DMS79 (cell line): Measurements from ENCODE around the gene ZKSCAN3.
"Not testable (repeated sequence)": the region's sequence is repeated elsewhere in the genome, so short reads cannot be mapped to it uniquely, and the experiment has no call there.

ENCODE experiments used
- DNase-seq: peaks from one replicate; lab custom pipeline; 2025; lab: John Stamatoyannopoulos, UW

Gene ZKSCAN3

DNA sequence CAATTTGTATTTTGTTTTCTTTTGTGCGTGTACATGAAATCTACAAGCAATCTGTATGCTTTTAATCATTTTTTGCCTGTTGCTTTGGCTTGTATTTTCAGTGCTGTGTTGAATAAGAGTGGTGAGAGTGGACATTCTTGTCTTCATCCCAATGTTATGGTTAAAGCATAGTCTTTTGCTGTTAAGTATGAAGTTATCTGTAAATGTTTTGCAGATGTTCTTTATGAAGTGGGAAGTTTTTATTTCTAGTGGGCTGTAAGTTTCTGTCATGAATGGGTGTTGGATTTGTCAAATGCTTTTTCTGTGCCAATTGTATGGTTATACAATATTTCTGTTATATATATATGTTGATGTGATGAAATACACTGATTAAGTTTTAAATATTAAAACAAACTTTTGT, 24.2 kb downstream of the ZKSCAN3 start:
- DNase-seq, result no peak

DNA sequence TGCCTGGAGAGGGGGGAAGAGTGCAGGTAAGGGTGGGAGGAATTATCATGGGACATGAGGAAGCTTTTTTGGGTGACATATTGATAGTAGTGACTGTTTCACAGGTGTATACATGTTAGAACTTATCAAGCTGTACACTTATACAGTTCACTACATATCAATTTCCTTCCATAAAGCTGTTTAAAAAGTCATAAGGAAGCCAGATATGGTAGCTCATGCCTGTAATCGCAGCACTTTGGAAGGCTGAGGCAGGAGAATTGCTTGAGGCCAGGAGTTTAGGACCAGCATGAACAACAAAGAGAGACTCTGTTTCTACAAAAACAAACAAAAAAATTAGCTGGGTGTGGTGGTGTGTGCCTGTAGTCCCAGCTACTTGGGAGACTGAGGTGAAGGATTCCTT, 28.1 kb downstream of the ZKSCAN3 start:
- DNase-seq, result no peak

DNA sequence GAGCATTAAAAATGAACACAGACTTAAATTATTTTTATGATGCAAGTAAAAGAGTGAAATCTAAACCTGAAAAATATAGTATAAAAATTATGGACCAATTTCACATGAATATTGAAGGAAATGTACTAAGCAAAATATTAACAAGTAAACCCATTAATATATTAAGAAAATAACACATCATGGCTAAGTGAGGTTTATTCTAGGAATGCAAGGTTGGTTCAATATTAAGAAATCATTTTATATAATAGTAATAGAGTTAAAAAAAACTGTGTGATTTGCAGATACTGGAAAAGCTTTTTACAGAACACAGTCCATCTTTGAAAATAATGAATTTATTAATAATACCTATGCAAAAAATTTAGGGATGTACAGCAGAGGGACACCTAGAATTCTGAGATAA, 28.9 kb downstream of the ZKSCAN3 start:
- no peak for DNase-seq

GRCh38 chr6:28380381-28380780, 30.6 kb downstream of the ZKSCAN3 start:
- no peak for DNase-seq

DNA sequence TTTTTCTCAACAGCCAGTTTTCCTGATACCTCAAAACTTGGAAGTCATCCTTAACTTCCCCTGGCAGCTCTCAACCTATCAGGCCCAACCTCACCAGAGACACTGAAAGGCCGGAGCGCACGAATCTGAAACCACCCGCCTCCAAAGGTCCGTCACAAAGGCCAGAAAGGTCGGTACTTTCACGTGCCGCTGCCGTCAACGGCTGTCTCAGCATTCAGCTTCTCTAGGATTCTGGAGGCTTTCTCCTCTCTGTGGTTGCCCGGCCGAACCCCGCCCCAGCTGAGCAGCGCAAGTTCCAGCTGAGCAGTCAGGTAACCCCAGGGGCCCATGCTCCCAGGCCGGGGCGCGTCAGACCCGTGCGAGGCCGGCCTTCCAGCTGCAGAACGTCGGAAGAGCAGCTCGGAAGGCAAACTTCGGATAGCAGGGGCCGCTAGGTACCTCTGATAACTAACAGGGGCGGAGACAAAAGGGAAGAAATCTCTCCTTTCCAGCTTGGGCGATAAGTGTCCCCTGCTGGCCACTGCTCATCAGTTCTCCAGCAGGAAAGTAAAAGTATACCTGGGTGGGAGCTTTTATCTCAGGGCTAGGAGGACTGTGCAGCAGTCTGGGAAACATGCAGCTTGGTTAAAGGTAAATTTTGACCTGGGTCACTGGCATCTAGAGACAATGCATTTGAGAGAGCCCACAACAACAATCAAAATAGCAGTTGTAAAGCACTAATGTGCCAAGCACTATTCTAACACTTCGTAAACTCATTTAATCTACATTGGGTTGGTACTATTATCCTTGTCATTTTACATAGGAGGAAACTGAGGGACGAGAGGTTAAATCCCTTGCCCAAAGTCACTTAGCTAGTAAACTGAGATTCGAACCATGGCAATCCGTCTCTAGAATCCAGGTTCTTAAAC, 33.7 kb downstream of the ZKSCAN3 start:
- peak; percentile 69 for DNase-seq

DNA sequence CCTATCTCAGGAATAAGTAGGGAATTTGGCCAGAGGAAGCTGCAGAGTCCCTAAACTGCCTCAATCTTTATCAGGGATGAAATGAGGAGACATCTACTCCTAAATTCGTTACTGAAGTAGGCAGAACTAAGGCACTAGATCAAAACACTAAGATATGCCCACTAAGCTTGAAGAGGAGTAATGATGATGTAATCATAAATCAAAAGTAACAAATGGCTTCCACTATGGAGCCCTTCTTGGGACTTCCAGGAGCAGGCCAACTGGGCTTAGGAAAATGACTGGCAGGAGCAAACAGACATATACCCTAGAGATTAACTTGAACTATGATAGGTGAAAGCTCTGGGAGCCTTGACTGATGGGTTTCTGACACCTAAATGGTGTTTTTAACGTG, 34.4 kb downstream of the ZKSCAN3 start:
- no peak for DNase-seq

DNA sequence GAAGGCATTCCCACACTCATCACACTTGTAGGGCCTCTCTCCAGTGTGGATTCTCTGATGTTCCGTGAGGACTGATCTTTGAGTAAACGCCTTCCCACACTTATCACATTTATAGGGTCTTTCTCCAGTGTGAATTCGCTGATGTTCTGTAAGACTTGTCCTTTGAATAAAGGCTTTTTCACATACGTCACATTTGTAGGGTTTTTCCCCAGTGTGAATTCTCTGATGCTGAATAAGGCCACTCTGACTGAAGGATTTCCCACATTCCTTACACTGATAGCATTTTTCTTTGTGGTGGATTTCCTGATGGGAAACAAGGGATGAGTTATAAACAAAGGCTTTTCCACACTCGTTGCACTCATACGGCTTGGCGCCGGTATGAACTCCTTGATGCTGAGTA, 40.9 kb downstream of the ZKSCAN3 start:
- no peak for DNase-seq

DNA sequence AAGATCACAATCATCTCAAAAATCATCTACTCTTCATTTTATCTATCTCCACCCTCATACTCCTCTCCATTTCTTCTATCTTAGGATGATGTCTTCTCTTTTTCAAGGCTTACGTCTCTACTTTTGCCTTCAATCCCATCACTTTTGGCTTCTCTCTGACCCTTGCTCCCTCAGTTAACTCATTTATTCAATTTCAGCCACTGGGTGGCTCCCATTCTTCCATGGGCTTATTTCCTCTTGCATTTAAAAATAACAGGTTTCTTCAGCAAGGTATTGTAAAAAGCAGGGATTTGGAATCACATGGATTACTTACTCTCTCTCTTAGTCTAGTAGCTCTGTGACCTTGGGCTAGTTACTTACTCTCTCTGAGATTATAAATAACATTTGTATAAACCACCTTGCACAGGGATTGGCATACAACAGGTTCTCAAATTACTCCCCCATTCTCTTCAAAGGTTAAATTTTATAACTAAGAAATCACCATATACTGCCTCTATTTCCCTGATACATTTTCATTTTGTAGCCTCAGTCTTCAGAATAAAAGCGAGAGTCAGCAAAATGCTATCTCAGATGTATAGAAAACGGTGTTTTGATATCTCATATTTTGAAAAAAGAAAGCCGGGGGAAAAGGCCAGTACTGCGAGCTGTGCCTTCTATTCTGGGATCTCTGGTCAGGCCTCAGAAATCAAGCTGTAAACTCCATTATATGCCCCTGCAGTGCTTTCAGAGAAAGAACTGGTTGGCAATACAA, 44.3 kb downstream of the ZKSCAN3 start:
- DNase-seq, result no peak

- no peak for DNase-seq
Measured at GRCh38 chr6:28395918-28396317, 46.2 kb downstream of the ZKSCAN3 start.

GRCh38 chr6:28399350-28400121, 49.8 kb downstream of the ZKSCAN3 start, which contains the start of gene ZSCAN12:
Gene ZSCAN12, minus strand, starts transcription at chr6:28399747. Its CDS starts 1,342 bp downstream, at chr6:28398405.
- DNase-seq, result peak; percentile 75

- DNase-seq, result no peak
Measured at GRCh38 chr6:28400122-28400451, 50.3 kb downstream of the ZKSCAN3 start.

DNA sequence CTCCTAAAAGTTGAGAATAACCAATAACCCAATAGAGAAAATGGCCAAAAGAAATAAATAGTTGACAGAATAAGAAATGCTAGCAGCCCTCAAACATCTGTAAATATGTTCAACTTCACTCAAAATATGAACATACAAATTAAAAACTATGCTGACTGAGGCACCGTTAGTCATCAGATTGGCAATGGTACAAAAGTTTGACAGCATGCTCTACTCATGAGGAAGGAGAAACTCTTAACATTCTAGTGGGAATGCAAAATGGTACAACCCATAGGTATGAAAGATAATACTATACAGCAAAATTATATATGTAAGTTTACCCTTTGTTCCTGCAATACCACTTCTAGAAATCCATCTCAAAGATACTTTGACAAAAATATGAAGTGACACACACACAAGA, 51.4 kb downstream of the ZKSCAN3 start:
- DNase-seq, result no peak

GRCh38 chr6:28402197-28402596, 52.5 kb downstream of the ZKSCAN3 start:
- peak; percentile 8 for DNase-seq

DNA sequence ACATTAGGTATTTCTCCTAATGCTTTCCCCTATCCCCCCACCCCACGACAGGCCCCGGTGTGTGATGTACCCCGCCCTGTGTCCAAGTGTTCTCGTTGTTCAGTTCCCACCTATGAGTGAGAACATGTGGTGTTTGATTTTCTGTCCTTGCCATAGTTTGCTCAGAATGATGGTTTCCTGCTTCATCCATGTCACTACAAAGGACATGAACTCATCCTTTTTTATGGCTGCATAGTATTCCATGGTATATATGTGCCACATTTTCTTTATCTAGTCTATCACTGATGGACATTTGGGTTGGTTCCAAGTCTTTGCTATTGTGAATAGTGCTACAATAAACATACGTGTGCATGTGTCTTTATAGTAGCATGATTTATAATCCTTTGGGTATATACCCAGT, 54.2 kb downstream of the ZKSCAN3 start:
- not testable (repeated sequence) for DNase-seq

DNA sequence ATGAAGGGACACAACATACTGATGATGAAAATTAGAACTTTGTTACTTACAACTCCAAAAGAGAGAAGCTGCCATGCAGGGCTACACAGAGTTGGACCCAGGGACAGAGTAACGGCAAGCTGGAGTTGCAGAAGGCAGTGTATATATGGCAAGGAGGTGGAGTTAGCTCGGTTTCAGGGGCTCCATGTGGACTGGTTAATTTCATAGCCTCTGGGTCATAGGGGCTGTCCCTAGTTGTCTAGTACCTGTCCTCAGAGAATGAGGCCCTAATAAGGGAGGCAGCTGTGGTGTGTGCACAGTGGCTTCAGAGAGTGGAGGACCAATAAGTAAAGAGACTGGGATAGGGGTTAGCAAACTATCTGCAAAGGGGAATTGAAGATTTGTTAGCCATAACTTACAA, 57.7 kb downstream of the ZKSCAN3 start:
- DNase-seq, result no peak

DNA sequence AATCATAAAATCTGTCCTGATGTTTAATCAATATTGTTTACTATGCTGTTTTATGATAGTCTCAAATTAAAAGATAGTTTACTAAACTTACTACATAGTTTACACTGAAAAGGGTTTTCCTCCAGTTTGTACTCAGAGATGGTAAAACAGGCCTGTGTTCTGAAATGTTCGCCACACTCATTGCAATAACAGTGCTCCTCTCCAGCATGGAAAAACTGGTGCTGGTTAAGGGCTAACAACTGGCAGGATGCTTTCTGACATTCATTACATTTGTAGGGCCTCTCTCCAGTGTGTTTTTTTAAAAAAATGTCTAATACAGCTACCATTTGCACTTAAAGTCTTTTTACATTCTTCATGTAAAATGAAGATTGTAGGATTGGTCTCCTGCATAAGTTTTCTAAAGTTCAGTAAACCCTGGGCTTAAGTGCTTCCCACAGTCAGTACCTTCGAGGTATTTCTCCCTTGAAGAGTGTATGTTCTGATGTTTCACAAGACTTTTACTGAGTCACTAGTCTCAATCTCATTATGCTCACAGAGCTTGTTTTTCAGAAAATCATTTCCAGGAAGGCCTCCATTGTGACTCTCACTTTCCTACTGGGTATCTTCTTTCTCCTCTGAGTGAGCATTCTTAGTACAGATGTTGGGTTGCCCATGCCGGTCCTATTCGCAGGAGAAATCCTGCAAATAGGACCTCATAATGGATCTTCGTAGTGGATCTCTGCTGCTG, 58.5 kb downstream of the ZKSCAN3 start:
- DNase-seq, result no peak

DNA sequence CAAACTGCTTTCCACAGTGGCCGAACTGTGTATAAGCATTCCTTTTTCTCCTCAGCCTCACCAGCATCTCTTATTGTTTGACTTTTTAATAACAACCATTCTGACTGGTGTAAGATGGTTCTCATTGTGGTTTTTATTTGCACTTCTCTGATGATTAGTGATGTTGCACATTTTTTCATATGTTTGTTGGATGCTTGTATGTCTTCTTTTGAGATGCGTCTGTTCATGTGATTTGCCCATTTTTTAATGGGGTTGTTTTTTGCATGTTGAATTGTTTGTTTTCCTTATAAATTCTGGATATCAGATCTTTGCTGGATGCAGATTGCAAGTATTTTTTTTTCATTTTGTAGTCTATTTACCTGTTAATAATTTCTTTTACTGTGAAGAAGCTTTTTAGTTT, 61.0 kb downstream of the ZKSCAN3 start:
- DNase-seq, result no peak

GRCh38 chr6:28413681-28414080, 63.9 kb downstream of the ZKSCAN3 start:
- DNase-seq, result peak; percentile 1
